HG03135 (cell line): ENCODE measurements around the gene PDCD1.
"Not testable (repeated sequence)": the region's sequence is repeated elsewhere in the genome, so short reads cannot be mapped to it uniquely, and the experiment has no call there.

Experiments
- ATAC-seq: cut with Tn5 transposase; IDR thresholded peaks from one replicate; pipeline ENCODE4 v1.9.1; 2021; ENCODE audit warnings: mild to moderate bottlenecking, moderate library complexity; ENCODE audit not compliant: unreplicated experiment

Gene PDCD1

GRCh38 chr2:241879326-241879725 is 20.6 kb upstream of the PDCD1 start:
- ATAC-seq: no peak

- ATAC-seq: no peak
Observed at GRCh38 chr2:241877989-241878970, 19.6 kb upstream of the PDCD1 start.

GRCh38 chr2:241877197-241877685 is 18.5 kb upstream of the PDCD1 start:
- ATAC-seq: no peak

DNA sequence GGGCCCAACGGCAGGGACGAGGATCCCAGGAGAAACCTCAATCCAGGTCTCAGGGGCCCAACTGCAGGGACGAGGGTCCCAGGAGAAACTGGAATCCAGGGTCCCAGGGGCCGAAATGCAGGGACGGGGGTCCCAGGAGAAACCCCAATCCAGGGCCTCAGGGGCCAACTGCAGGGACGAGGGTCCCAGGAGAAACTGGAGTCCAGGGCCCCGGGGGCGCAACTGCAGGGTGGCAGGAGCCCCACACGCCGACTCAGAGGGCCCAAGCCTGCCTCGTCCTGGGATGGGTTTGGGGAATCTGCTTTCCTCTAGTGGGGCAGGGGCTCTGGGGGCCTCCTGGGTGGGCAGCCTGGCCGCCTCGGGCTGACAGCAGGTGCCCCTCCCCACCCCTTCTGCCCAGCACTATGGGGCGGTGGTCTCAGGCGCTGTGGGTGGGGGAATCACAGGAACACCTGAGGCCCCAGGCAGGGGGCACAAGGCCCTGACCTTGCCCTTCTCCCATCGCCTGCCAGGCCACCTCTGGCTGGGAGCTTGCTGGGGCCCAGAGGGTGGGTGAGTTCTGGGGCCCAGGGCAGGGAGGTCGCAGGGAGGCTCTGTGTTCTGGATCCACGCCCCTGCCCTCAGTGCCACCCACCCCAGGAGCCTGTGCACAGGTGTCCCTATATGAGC is 18.0 kb upstream of the PDCD1 start:
- no peak for ATAC-seq

GRCh38 chr2:241875754-241876527 is 17.2 kb upstream of the PDCD1 start:
- ATAC-seq: not testable (repeated sequence)

- ATAC-seq: no peak
Observed at GRCh38 chr2:241874277-241874925, 15.7 kb upstream of the PDCD1 start.

DNA sequence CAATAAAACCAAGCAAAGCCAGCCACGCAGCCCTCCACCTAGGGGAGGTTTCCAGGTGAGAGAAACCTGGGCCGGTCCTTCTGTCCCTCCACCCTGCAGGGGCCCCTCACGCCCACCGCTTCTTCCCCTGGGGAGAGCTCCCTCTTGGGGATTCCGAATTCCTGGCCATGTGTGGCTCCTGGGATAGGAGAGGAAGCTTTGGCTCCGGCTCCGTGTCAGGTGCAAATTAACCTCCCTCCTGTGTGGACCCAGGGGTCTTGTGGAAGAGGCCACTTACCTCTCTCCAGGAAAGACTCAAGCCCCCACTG is 15.1 kb upstream of the PDCD1 start:
- ATAC-seq: no peak

DNA sequence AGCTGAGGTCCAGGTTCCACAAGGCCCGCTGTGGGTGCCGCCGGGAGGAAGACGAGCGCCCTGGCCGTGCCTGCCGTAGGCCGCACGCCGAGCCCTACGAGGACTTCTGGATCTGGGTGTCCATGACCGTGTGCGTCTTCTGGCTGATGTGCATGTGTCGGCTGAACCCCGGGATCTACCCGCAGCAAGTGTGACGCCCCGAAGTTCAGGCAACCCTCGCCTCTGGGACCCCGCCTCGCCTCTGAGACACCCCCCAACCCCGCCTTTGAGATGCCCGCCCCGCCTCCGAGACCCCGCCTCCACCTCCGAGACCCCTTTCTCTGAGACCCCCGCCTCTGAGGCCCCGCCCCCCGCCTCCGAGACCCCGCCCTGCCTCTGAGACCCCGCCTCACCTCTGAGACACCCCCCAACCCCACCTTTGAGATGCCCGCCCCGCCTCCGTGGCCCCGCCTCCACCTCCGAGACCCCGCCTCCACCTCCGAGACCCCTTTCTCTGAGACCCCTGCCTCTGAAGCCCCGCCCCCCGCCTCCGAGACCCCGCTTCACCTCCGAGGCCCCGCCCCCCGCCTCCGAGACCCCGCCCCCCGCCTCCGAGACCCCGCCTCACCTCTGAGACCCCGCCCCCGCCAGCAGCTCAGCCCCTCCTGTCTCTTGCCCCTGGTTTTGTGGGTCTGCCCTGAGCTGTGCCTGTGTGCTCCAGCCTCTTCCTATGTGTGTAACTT is 14.5 kb upstream of the PDCD1 start:
- no peak for ATAC-seq

GRCh38 chr2:241872313-241872642 is 13.6 kb upstream of the PDCD1 start:
- ATAC-seq: no peak

DNA sequence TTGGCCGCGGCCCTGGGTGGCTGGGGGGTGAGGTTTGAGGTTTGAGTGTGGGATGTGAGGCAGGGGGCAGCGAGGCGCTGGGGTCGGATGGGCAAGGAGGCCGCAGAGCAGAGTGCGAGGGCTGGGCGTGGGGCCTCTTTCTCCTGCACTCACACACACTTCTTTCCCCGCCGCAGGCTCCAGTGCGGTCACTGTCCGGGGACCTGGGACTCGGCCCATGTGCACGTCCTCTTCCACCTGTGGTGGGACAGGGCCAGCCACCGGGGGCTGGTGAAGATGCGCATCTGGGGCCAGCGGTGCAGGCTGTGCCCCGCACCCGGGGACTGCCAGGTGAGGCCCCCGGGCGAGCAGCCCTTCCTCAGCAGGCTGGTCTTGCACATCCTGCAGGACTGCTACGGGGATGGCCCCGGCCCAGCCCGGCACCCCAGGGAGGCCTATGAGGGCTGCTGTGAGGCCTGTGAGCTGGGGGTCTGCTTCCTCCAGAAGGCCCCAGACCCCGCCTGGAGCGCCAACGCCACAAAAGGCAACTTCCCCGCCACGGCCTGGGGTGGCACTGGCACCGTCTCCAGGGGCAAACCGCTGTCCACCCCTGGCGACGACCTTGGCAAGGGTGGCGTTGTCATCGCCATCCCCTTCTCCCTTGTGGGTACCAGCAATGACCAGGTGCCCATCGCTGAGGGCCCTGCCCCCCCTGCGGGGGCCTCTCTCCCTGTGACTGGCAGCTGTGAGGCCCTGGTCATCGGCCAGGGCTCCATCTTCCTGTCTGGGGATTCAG is 13.0 kb upstream of the PDCD1 start:
- ATAC-seq: no peak

DNA sequence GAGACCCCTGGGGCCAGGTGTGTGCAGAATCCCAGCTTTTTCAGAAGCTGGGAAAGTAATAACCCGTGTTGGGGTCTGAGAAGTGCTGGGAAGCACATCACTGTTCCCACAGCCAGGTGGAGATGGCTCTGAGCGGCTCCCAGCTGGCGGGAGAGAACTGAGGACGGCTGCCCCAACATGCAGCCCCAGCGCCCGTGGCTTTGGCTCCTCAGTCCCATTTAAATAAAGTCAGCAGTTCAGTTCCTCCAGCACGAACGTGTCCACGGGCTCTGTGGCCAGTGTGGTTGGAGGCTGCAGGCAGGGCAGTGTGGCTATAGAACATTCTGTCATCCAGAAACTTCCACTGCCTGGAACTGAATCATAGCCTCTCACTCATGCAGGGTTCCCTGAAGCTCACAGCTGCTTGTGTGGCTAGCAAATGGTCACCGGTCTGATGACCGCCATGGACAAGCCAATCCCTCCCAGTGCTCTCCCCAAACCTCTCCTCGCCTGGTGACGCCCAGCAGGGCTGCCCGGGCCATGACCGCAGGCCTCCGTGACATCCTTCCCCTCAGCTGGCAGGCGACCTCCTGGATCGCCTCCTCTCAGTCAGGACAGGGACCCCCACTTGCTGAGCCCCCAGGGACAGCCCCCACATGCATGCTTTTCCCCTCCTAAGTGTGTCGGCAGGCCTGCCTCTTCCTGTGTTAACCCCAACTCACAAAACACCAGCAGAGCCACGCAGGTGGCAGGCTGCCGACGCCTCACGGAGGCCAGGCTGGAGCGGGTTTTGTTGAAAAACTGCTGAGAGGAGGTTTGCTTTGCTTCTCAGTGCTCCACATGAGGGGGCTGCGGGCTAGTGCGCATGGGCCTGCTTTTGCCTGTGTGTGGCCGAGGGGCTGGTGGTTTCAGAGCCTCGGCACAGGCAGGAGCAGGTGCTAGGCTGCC is 12.2 kb upstream of the PDCD1 start:
- ATAC-seq: no peak

DNA sequence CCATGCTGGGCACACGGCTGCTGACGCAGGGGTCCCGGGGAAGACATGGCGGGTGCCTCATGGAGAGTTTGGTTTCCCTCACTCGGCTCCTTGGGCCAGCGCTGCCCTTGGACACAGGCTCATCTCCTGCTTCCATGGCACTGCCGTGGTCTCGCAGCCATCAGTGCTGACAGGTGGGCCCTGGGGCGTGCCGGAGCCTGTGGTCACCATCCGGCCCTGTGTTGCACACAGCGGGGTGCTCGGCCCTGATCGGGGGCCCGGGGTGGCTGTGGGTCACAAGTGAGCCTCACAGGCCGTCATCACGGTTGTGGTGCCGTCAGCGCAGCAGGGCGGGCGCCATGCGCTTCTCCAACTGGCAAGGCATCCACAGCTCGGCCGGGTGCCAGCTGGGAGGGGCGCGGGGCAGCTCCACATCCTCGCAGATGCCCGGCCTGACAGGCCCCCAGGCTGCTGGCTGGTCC is 11.4 kb upstream of the PDCD1 start:
- no peak for ATAC-seq

DNA sequence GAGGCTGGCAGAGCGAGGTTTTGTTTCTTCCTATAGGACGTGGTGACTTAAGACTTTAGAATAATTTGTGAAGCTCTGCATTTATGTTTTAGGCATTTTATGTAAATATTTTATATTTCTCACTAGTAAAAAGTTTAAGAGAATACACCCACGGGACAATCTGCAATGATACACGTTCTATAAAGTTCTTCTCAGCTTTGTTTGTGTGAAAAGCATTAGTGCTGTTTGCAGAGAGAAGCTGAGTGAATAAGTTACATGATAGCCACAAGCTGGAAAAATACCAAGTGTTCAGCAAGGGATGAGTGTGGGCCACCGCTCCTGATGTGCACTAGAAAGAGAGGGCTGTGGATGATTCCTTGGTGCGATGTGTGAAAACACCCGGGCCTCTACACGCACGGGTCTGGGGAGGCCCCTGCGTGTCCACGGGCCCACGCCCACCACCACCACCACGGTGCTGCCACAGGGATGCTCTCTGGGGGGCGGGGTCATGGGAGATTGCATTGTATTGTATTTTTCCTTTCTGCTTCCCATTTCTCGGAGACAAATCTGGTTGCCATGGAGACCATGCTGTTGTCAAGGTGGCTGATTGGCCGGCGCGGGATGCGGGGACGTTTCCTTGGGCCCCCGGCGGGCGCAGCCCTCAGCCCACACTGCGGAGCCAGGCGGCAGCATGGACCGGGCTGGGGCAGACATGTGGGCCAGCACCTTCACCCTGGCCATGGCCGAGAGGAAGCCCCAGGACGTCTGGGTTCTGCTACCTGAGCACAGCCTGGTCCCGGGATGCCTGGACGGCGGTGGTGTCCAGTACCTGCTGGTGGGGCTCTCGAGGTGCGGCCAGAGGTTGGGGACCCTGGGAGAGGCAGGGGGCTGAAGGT is 10.6 kb upstream of the PDCD1 start, which contains the start of gene RTP5:
Gene RTP5 (plus strand): TSS at position 643 of the 875 bp plus-strand sequence. CDS start 28 bp downstream, at position 671.
- no peak for ATAC-seq

- no peak for ATAC-seq
Observed at GRCh38 chr2:241868661-241869081, 10.0 kb upstream of the PDCD1 start.

DNA sequence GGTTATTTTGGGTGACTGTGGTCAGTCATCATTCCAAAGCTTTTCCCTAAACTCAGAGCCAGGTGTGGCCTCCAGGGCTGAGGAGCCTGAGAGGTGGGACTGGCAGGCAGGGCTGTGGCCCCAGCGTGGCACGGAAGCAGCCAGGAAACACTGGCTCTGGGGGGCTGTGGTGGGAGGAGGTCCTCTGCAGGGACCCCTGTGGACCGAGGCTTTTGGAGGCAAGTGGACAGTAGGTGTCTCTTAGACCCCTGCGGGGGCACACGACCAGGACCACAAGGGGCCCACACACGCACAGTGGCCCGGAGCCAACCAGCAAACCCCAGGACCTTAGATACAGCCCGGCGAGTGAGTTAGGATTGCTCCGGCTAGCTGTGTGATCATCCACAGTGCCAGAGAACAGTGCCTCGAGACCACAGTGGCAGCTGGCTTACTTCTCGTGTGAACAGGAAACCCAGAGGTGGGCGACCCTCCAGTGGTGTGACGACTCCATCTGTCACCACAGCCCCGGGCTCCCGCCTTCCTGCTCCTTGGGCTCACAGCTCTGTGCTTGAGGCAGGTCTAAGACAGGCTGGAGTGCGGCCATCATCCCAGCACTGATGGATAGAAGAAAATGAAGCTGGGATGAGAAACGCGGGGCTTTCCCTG is 9.2 kb upstream of the PDCD1 start:
- no peak for ATAC-seq

GRCh38 chr2:241866790-241867645 is 8.3 kb upstream of the PDCD1 start:
- no peak for ATAC-seq
